ENCODE results near the gene PRPF6. TPM values are rescaled to one million over a fixed set of nuclear protein-coding genes. Genes with fewer than 3 reads are reported as not detected.

Gene PRPF6, protein sequence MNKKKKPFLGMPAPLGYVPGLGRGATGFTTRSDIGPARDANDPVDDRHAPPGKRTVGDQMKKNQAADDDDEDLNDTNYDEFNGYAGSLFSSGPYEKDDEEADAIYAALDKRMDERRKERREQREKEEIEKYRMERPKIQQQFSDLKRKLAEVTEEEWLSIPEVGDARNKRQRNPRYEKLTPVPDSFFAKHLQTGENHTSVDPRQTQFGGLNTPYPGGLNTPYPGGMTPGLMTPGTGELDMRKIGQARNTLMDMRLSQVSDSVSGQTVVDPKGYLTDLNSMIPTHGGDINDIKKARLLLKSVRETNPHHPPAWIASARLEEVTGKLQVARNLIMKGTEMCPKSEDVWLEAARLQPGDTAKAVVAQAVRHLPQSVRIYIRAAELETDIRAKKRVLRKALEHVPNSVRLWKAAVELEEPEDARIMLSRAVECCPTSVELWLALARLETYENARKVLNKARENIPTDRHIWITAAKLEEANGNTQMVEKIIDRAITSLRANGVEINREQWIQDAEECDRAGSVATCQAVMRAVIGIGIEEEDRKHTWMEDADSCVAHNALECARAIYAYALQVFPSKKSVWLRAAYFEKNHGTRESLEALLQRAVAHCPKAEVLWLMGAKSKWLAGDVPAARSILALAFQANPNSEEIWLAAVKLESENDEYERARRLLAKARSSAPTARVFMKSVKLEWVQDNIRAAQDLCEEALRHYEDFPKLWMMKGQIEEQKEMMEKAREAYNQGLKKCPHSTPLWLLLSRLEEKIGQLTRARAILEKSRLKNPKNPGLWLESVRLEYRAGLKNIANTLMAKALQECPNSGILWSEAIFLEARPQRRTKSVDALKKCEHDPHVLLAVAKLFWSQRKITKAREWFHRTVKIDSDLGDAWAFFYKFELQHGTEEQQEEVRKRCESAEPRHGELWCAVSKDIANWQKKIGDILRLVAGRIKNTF
- polyA plus RNA-seq (2011; rRNA removed) (37.9 and 52.3 TPM in 2 replicates), polyA minus RNA-seq (2011; rRNA and poly(A)+ RNA removed) (36.8 and 41.8 TPM in 2 replicates)

GRCh38 chr20:63980806-63981728, at the start of gene PRPF6:
Gene PRPF6, plus strand, starts transcription at chr20:63981132. Its CDS starts 114 bp downstream, at chr20:63981246.
- H3K27me3 ChIP-seq (ENCODE audit: control insufficient read depth, insufficient read depth, low read length) = no peaks in the 10 kb centered on the region
- TF ChIP-seq, protein P1, sequence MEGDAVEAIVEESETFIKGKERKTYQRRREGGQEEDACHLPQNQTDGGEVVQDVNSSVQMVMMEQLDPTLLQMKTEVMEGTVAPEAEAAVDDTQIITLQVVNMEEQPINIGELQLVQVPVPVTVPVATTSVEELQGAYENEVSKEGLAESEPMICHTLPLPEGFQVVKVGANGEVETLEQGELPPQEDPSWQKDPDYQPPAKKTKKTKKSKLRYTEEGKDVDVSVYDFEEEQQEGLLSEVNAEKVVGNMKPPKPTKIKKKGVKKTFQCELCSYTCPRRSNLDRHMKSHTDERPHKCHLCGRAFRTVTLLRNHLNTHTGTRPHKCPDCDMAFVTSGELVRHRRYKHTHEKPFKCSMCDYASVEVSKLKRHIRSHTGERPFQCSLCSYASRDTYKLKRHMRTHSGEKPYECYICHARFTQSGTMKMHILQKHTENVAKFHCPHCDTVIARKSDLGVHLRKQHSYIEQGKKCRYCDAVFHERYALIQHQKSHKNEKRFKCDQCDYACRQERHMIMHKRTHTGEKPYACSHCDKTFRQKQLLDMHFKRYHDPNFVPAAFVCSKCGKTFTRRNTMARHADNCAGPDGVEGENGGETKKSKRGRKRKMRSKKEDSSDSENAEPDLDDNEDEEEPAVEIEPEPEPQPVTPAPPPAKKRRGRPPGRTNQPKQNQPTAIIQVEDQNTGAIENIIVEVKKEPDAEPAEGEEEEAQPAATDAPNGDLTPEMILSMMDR (IDR thresholded peaks at IDR 0.05; ENCODE audit: insufficient read depth, low read depth, low read length) = peak; percentile 99
- H3K36me3 ChIP-seq (ENCODE audit: control insufficient read depth, insufficient read depth, low read length) = peaks cover 10% of the 10 kb centered on the region
- ChIA-PET CTCF (interaction anchor here (0.6 to 2.9 kb wide), 23 partner anchors 12 to 463 kb away, joined by 3 to 20 read pairs (median 4); partner anchors contain the start of genes PTK6 and TCEA2), POLR2A (interaction anchor here (1.0 kb wide), 1 partner anchor 116 kb away, joined by 3 read pairs; the partner anchor contains the start of gene TPD52L2)
- H3K4me3 ChIP-seq (ENCODE audit: low read depth, low read length) = peak within 1 kb of the TSS; percentile 97
- peak; percentile 60 for DNase-seq (ENCODE audit: low read depth)

GRCh38 chr20:63931735-63932134, 49.2 kb upstream of the PRPF6 start:
- Histone ChIP-seq H3K4me3 (ENCODE audit: low read depth, low read length) (no peak overlapping the region), H3K27me3 (ENCODE audit: control insufficient read depth, insufficient read depth, low read length) (no peaks in the 10 kb centered on the region), H3K36me3 (ENCODE audit: control insufficient read depth, insufficient read depth, low read length) (peaks cover 40% of the 10 kb centered on the region)
- POLR2A ChIA-PET = no interaction called here
- DNase-seq (ENCODE audit: low read depth) = no peak
- TF ChIP-seq, protein P1 (IDR thresholded peaks at IDR 0.05; ENCODE audit: insufficient read depth, low read depth, low read length) = no peak
- CTCF ChIA-PET = no interaction called here

DNA sequence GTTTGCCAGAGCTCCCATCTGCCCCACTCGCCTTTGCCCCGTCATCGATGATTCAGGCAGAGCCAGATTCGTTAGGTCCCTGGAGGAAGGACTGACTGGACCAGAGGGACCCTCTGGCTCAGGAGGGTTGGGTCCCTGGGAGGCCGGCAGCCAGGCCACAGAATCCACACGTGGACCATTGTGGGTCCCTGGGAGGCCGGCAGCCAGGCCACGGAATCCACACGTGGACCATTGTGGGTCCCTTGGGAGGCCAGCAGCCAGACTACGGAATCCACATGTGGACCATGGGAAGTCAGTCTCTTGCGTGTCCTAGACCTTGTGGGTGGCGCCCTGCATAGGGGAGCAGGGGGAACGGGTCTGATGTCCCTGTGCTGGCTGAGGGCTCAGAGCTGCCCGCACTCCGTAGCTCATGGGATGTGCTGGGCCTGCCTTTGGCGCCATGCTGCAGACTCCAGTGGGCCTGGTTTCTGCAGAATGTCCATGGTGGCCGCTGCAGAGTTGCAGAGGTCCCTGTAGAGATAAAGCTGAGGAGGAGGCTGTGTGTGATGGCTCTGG, 48.2 kb upstream of the PRPF6 start:
- POLR2A ChIA-PET = no interaction called here
- no peak for DNase-seq (ENCODE audit: low read depth)
- Histone ChIP-seq H3K36me3 (ENCODE audit: control insufficient read depth, insufficient read depth, low read length) (peaks cover 40% of the 10 kb centered on the region), H3K27me3 (ENCODE audit: control insufficient read depth, insufficient read depth, low read length) (no peaks in the 10 kb centered on the region), H3K4me3 (ENCODE audit: low read depth, low read length) (no peak overlapping the region)
- CTCF ChIA-PET = interaction anchor here (0.6 to 1.1 kb wide), 2 partner anchors 41 to 168 kb away, joined by 3 read pairs; no protein-coding TSS in a partner anchor
- TF ChIP-seq, protein P1 (IDR thresholded peaks at IDR 0.05; ENCODE audit: insufficient read depth, low read depth, low read length) = no peak

DNA sequence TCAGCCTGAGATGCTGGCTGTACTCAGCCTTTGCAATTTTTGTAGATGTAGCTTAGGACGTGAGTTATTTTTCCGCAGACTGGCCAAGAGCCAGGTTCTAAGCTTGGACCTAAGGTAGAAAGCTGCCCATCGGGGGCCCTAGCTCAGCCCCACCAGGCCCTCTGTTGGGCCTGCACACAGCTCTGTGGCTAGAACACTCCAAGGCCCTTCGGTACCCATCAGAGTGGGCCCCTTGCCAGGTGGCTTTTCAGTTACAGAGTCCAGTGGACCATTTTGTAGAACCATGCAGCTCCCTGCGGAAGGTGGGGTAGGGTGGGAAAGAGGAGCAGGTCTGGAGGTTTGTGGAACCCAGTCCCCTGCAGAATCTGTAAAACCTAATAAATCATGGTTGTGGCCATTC, 47.3 kb upstream of the PRPF6 start:
- ChIA-PET POLR2A (no interaction called here), CTCF (interaction anchor here (1.0 to 1.9 kb wide), 3 partner anchors 13 to 40 kb away, joined by 3 to 8 read pairs (median 4); no protein-coding TSS in a partner anchor)
- TF ChIP-seq, protein P1 (IDR thresholded peaks at IDR 0.05; ENCODE audit: insufficient read depth, low read depth, low read length) = no peak
- H3K27me3 ChIP-seq (ENCODE audit: control insufficient read depth, insufficient read depth, low read length) = no peaks in the 10 kb centered on the region
- no peak overlapping the region for H3K4me3 ChIP-seq (ENCODE audit: low read depth, low read length)
- DNase-seq (ENCODE audit: low read depth) = no peak
- H3K36me3 ChIP-seq (ENCODE audit: control insufficient read depth, insufficient read depth, low read length) = peaks cover 41% of the 10 kb centered on the region
